NCI-H2171 (cell line): ENCODE measurements around the gene GREB1L.
"Not testable (repeated sequence)": the region's sequence is repeated elsewhere in the genome, so short reads cannot be mapped to it uniquely, and the experiment has no call there.

Experiments used
- DNase-seq: peaks from one replicate; lab custom pipeline; 2025; lab: John Stamatoyannopoulos, UW

GREB1L gene

DNA sequence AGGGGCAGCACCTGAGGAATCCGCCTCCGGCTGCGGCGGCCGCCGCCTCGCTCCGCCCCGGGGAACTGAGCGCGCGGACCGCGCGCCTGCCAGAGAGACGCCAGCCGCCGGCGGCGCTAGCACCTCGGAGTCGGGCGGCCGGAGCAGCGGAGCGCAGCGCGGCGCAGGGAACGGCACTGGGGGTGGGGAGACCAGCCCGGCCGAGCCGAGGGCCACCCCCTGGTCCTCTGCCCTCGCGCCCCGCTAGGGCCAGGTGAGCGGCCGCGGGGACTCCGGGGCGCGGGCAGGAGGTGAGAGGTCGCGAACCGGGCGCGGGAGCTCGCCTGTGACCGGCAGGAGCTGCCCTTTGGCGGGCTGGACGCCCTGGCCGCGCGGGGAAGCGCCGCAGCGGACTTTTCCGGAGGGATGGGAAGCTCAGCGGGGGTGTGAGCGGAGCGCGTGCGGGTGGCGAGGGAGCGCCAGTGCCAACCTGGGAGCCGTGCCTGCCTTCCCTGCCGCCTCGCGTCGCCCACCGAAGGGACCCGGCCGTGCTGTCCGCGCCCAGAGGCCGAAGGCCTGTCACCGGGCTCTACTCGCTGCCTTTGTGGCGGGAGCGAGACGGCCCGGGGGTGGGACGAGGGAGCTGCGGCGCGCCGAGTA is at the start of gene GREB1L:
TSS of gene GREB1L (plus strand) at position 92 of the 639 bp plus-strand sequence. CDS start 141,287 bp downstream, outside the sequence.
- peak; percentile 31 for DNase-seq

- DNase-seq: no peak
Observed at GRCh38 chr18:21192308-21192624, 49.8 kb upstream of the GREB1L start.

GRCh38 chr18:21194871-21195771 is 46.9 kb upstream of the GREB1L start:
- peak; percentile 15 for DNase-seq

- DNase-seq: no peak
Observed at GRCh38 chr18:21196426-21196825, 45.6 kb upstream of the GREB1L start.

- no peak for DNase-seq
Observed at GRCh38 chr18:21203126-21203525, 38.9 kb upstream of the GREB1L start.

- DNase-seq: no peak
Observed at GRCh38 chr18:21203542-21204241, 38.3 kb upstream of the GREB1L start.

DNA sequence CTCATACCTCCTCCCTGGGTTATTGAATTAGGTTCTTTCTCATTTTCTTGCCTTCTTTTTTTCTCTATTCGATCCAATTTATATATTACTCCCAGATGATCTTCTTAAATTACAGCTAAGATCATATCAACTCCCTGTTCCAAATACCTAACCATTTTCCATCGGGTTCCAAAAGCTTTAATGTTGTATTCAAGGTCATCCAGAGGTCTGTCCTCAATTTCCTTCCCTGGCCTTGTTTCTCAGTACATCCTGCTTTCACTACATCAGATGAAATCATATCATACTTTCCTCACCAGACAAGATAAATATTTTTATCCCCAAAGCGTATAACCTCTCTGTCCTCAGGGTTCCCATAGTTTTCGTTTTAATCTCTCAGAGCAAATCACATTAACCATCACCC is 36.3 kb upstream of the GREB1L start:
- no peak for DNase-seq

DNA sequence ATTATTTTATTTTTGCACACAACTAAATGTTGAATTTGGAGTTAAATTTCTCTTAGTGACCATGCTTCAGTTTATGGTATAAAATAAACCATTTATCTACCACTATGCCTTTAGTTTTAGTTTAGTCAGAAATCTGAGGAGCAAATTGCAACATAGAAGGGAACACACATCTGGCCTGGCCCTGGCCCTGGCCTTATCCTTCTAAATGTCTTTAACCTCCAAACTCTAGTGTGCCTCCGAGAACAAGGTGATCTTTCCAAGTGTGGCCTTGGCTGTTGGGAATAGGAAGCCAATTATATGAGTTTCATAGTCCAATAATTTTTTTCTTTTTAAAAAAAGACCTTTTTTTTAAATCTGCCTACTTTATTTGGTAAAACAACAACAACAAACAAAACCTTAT is 31.8 kb upstream of the GREB1L start:
- no peak for DNase-seq

DNA sequence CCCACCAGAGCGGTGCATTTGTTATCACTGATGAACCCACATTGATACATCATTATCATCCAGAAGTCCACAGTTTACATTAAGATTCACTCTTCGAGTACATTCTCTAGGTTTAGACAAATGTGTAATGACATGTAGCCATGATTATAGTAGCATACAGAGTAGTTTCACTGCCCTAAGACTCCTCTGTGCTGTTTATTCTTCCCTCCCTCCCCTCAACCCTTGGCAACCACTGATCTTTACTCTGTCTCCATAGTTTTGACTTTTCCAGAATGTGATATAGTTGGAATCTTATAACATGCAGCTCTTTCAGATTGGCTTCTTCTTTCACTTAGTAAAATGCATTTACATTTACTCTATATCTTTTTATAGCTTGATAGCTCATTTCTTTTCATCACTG is 31.2 kb upstream of the GREB1L start:
- no peak for DNase-seq

GRCh38 chr18:21214409-21214808 is 27.6 kb upstream of the GREB1L start:
- not testable (repeated sequence) for DNase-seq

DNA sequence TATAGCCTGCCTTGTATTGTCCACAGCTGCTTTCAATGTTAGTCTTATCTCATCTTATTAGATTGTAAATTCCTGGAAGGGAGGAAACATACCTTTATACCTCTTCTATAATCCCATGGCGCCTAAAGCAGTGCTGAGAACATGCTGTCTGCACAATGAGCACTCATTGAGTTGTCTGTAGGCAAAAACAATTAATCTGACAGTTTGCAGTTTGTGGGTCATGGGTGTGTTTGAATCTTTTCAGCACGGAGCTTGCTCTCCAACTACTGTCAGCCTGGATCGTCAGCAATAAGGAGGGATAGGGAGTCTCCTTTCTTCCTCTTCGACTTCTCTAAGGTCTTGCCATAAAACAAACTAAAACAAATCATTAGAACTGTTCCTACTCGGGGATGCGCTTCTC is 26.5 kb upstream of the GREB1L start:
- no peak for DNase-seq

DNA sequence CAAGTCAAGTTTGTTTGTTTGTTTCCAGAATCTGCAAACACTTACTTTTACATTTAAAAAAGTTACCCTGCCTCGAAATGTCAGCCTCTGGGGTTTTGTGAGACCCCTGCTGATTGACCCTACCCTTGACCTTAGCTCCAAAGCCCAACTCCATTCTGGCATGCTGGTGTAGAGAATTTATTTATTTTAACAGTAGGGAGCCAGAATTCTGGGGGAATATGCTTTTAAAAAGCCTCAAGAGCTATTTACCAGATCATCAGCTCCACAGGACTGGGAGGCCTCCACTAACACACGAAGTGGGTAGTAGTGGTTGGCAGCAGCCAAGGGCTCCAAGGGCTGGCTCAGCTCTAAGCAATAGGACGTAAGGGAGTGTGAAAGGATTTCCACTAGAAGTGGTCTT is 23.2 kb upstream of the GREB1L start:
- DNase-seq: no peak

DNA sequence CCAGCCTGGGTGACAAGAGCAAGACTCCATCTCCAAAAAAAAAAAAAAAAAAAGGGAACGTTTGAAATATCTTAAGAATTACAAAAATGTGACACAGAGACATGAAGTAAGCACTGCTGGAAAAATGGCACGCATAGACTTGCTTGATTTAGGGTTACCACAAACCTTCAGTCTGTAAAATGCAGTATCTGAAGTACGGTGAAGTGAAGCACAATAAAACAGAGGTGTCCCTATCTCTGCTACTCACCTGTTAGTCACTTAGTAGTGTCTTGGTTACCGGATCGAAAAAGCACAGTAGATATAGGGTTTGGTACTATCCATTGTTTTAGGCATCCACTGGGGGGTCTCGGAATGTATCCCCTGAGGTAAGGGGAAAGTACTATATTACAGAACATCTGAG is 11.6 kb upstream of the GREB1L start:
- DNase-seq: no peak

DNA sequence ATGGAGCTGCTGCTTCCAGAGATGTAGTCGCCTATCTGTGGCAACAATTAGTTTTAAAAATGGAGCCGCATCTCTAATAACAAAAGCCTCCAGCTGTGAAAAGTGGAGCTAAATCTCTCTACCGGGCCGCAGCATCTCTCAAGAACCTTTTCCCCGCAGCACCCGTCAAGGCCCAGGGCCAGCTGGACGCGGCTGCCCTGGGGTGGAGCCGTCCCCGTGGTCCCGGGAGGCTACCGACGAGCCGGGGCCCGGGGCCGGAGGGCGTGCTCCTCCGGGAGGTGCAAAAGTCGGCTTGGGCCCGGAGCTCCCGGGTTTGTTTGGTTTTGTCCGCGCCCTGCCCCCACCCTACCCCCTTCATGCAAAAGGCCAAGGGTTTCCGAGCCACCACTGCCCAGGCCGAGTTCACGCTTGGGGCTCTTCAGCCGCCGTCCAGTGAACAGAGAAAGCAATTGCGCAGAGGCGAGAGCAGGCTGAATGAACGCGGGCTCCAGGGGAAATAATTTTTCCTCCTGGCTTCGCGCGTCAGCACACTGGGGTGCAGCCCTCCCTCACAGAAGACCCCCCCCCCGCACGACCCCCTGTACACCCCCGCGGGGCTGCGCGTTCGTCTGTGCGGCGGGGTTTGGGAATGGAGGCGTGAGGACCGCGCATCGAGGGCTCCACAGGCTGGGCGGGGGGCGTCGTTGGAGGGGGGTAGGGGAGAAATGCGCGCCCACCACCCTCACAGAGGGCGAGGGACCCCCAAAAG is 557 bp upstream of the GREB1L start:
- no peak for DNase-seq

DNA sequence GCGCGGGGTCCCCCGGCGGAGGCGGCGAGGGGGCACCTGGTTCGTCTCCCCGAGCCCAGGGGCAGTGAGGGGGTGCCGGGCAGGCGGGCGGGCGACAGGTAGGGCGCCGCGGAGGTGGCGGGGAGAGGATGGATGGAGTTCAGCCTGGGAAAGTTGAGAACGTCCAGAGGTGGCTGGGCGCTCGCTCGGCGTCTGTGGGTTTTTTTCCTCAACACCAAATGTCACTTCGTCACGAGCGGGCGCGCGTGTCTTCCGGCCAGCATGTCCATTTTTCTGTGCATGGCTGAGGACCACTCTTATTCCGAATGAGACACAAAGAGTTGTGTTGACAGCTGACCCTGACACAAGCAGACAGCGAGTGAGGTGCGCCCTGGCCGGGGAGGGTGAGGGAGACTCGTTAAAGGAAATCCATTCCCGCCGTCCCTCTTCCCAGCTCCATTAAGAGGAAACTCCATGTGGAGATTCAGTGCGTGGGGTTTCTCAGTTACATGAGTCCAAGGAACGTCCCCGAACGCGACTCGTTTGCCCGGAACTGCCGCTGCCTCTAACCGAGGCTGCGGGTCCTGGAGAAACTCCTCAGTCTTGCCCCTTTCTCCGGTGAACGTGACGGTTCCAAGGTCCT is 859 bp downstream of the GREB1L start:
- DNase-seq: no peak

DNA sequence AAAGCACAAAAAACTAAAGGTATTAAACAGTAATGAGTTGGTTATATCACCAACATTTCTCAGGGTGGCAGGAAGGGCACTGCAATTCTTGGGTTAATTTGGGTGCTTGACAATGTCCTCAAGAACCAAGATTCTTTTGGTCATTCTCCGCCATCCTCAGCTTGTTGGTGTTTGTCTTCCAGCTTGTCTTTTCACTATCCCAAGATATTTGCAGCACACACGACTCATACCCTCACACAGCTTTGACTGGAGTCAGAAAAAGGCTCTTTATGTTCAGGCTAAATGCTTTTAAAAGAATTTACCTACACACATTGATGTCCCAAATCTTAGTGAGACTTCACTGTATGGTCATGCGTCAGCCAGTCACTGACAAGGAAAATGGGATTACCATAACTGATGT is 12.5 kb downstream of the GREB1L start:
- DNase-seq: no peak

- no peak for DNase-seq
Observed at GRCh38 chr18:21255211-21255610, 13.2 kb downstream of the GREB1L start.

DNA sequence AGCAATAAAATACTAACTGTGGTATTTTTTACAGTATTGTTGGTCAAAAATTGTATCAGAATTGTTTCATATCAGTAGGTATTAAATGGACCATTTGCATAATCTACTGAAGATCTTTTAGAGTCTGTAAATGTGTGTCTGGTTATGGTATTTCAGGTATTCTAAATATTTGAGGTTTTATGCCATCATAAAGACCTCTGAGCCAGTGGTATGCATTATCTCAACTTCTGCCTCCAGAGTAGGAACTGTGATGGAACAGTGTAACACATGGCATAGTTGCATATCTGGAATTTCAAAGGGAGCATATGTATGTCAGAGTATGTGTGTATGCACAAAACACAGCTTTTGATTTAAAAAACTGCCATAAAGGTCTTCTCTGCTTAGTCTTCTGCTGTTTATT is 15.4 kb downstream of the GREB1L start:
- no peak for DNase-seq

GRCh38 chr18:21260621-21261020 is 18.6 kb downstream of the GREB1L start:
- DNase-seq: no peak

- DNase-seq: no peak
Observed at GRCh38 chr18:21261352-21261751, 19.3 kb downstream of the GREB1L start.

GRCh38 chr18:21262244-21262643 is 20.2 kb downstream of the GREB1L start:
- no peak for DNase-seq

GRCh38 chr18:21262979-21263378 is 20.9 kb downstream of the GREB1L start:
- DNase-seq: peak; percentile 1
